HL-60 (cell line): Measurements from ENCODE around the gene MMP1.

Source experiments
- CTCF ChIP-seq: IDR thresholded peaks from one replicate; pipeline ENCODE4 v1.5.1; 2011; ENCODE audit warnings: low read length, control low read depth, inconsistent platforms; ENCODE audit not compliant: insufficient read depth
- POLR2AphosphoS5 ChIP-seq: IDR thresholded peaks from 2 replicates; pipeline ENCODE4 v1.6.1; 2012; ENCODE audit warnings: low read depth

GRCh38 chr11:102760344-102761035 lies 37.5 kb downstream of the MMP1 start:
- no peak for TF ChIP-seq CTCF
- no peak for TF ChIP-seq POLR2AphosphoS5
